OCI-LY7 (cell line): Measurements from ENCODE around the gene TMEM30B.

Source experiments
- EZH2phosphoT487 ChIP-seq: fragments of 200-600 bp; sonication (generic); IDR thresholded peaks from 2 replicates; pipeline ENCODE4 v1.6.1; 2018; ENCODE audit warnings: low read depth, borderline replicate concordance, mild to moderate bottlenecking, mixed run types, antibody characterized with exemption, low read length, moderate library complexity, mixed read lengths
- TF ChIP-seq, protein P1 (sequence below): fragments of 200-600 bp; sonication (generic); conservative IDR thresholded peaks from 2 replicates; pipeline ENCODE4 v1.5.1; 2014; ENCODE audit warnings: mild to moderate bottlenecking, antibody characterized with exemption, low read length, moderate library complexity, mixed read lengths

DNA sequence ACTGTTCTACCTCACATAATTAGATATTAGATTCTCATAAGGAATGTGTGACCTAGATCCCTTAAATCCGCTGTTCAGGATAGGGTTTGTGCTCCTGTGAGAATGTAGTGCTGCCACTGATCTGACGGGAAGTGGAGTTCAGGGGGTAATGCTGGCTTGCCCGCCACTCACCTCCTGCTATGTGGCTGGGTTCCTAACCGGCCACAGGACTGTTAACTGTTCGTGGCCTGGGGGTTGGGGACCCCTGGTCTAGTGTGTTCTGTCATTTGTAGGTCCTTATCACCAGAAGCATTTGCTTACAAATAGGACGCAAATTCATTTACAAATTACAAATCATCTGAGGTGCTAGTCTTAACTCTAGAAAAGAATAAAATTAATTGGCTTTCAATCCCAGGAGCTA, 16.4 kb upstream of the TMEM30B start:
- TF ChIP-seq, protein P1, sequence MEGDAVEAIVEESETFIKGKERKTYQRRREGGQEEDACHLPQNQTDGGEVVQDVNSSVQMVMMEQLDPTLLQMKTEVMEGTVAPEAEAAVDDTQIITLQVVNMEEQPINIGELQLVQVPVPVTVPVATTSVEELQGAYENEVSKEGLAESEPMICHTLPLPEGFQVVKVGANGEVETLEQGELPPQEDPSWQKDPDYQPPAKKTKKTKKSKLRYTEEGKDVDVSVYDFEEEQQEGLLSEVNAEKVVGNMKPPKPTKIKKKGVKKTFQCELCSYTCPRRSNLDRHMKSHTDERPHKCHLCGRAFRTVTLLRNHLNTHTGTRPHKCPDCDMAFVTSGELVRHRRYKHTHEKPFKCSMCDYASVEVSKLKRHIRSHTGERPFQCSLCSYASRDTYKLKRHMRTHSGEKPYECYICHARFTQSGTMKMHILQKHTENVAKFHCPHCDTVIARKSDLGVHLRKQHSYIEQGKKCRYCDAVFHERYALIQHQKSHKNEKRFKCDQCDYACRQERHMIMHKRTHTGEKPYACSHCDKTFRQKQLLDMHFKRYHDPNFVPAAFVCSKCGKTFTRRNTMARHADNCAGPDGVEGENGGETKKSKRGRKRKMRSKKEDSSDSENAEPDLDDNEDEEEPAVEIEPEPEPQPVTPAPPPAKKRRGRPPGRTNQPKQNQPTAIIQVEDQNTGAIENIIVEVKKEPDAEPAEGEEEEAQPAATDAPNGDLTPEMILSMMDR, result no peak
- no peak for TF ChIP-seq EZH2phosphoT487
